GM20000 (cell line): Measurements from ENCODE around the gene TPK1.

Experiments
- DNase-seq: peaks from one replicate; pipeline ENCODE4 v3.0.0; 2012; ENCODE audit warnings: low spot score
- TF ChIP-seq, protein P1 (sequence below): IDR thresholded peaks from 2 replicates; pipeline ENCODE4 v1.5.1; 2012; ENCODE audit warnings: mild to moderate bottlenecking, control low read depth; ENCODE audit errors: extremely low read depth, missing control alignments

Gene TPK1

GRCh38 chr7:144488977-144489376 is 346.9 kb downstream of the TPK1 start:
- TF ChIP-seq, protein P1, sequence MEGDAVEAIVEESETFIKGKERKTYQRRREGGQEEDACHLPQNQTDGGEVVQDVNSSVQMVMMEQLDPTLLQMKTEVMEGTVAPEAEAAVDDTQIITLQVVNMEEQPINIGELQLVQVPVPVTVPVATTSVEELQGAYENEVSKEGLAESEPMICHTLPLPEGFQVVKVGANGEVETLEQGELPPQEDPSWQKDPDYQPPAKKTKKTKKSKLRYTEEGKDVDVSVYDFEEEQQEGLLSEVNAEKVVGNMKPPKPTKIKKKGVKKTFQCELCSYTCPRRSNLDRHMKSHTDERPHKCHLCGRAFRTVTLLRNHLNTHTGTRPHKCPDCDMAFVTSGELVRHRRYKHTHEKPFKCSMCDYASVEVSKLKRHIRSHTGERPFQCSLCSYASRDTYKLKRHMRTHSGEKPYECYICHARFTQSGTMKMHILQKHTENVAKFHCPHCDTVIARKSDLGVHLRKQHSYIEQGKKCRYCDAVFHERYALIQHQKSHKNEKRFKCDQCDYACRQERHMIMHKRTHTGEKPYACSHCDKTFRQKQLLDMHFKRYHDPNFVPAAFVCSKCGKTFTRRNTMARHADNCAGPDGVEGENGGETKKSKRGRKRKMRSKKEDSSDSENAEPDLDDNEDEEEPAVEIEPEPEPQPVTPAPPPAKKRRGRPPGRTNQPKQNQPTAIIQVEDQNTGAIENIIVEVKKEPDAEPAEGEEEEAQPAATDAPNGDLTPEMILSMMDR = no peak
- DNase-seq = no peak

GRCh38 chr7:144487901-144488300 is 348.0 kb downstream of the TPK1 start:
- TF ChIP-seq, protein P1 = no peak
- DNase-seq = no peak

- TF ChIP-seq, protein P1 = no peak
- DNase-seq = no peak
These were observed 351.4 kb downstream of the TPK1 start for GRCh38 chr7:144484445-144484844.

DNA sequence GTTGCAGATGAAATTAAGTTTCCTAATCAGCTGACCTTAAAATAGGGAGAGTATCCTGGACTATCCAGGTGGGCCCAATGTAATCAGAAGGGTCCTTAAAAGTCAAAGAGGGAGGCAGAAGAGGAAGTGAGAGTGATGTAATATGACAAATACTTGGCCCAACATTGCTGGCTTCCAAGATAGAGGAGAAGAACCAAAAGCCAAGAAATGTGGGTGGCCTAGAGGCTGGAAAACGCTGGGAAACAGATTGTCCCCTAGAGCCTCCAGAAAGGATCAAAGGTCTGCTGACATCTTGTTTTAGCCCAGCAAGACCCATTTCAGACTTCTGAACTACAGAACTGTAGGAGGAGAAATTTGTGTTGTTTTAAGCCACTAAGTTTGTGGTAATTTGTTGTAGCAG is 352.7 kb downstream of the TPK1 start:
- DNase-seq = no peak
- TF ChIP-seq, protein P1 = no peak

DNA sequence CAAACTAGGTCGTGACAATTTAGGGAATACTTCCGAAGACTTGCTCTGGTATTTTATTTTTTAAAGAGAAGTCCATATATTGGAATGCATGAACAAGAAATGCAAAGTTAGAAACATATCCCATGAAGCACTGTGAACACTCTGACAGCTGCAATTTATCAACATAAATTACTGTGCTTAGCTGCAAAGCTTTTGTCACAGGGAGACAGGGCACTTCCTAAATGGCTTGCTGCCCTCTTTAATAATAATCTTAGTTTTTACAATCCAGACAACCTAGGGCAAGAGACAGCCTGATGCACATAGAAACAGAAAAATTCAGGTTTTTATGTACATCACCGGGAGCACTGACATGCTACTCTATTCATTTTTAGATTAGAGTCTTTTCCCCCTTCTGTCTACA is 354.0 kb downstream of the TPK1 start:
- TF ChIP-seq, protein P1 = no peak
- no peak for DNase-seq

DNA sequence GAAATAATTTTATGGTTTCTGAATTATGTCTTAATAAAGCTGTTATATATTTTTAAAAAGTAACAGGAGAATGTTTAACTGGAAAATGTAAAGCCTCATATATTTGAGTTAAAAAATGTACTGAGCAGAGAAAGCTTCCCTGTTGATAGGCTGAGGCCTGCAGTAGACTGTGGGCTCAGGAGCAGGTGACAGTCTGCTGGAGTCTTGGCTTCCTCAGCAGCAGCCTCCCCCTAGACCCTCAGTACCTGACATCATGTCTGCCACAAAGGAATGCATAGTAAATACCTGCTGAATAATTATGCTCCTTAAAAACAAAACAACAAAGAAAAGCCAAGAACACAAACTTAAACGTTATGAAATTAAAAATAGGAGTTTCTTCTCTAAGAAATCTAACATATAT is 358.5 kb downstream of the TPK1 start:
- DNase-seq = no peak
- TF ChIP-seq, protein P1 = no peak

GRCh38 chr7:144474800-144475615 is 360.8 kb downstream of the TPK1 start:
- TF ChIP-seq, protein P1 = no peak
- DNase-seq = no peak
